ENCODE data around the gene SLC1A2.
A peak's percentile ranks its signal among the peaks of the same experiment; 100 is the strongest.

SLC1A2 gene

DNA sequence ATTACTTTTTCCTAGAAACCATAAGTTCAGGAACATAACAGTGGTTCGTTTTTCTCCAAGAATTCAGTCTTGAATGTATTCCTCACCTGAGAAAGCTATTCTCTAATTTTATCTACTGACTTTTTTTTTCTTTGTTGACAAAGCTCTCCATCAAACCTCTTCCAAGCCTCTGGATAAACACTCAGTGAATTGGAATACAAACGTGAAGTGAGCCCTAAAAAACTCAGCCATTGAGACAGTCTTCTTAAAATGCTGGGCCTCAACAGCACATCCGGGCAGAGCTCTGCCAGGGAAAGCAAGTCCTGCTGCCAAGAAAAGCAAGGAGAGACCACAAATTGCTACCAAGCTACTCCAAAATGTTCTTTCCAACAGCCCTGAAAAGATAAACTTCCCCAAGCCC, 7.7 kb upstream of the SLC1A2 start:
- H3K4me3 ChIP-seq (ENCODE audit: low read depth, low read length): no peak overlapping the region
- in situ Hi-C loops (cut with HindIII; ENCODE audit: low pct_ligation_motif_present, low sequenced_read_pairs): no loop called here
- no peak overlapping the region for H3K27ac ChIP-seq
- TF ChIP-seq, protein P1, sequence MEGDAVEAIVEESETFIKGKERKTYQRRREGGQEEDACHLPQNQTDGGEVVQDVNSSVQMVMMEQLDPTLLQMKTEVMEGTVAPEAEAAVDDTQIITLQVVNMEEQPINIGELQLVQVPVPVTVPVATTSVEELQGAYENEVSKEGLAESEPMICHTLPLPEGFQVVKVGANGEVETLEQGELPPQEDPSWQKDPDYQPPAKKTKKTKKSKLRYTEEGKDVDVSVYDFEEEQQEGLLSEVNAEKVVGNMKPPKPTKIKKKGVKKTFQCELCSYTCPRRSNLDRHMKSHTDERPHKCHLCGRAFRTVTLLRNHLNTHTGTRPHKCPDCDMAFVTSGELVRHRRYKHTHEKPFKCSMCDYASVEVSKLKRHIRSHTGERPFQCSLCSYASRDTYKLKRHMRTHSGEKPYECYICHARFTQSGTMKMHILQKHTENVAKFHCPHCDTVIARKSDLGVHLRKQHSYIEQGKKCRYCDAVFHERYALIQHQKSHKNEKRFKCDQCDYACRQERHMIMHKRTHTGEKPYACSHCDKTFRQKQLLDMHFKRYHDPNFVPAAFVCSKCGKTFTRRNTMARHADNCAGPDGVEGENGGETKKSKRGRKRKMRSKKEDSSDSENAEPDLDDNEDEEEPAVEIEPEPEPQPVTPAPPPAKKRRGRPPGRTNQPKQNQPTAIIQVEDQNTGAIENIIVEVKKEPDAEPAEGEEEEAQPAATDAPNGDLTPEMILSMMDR (IDR thresholded peaks at IDR 0.05; ENCODE audit: low read depth, low read length, missing control alignments): no peak
- peaks cover 19% of the 10 kb centered on the region for H3K36me3 ChIP-seq (replicated peaks)
- peak; percentile 39 for DNase-seq
- H3K27me3 ChIP-seq (replicated peaks): no peaks in the 10 kb centered on the region

DNA sequence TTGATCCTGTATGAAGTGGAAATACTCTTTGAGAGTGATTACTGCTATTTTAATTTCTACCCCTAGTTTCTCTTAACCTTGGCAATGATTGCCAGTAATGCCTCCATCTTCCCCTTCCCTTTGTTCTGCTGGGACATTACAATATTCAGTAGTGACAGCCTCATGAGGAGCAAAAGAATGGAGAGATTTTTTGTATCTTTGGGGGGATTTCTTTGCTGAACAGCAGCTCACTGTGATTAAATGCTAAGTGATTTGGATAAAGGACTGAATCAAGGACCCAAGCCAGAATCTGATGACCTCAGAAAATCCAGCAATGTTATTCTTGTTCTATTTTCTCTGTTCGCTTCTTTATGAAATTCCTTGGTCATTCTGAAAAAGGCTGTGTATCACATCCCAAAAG, 7.0 kb upstream of the SLC1A2 start:
- no peak for DNase-seq
- peaks cover 12% of the 10 kb centered on the region for H3K36me3 ChIP-seq (replicated peaks)
- H3K27me3 ChIP-seq (replicated peaks): no peaks in the 10 kb centered on the region
- H3K27ac ChIP-seq: no peak overlapping the region
- in situ Hi-C loops (cut with HindIII; ENCODE audit: low pct_ligation_motif_present, low sequenced_read_pairs): no loop called here
- TF ChIP-seq, protein P1 (IDR thresholded peaks at IDR 0.05; ENCODE audit: low read depth, low read length, missing control alignments): no peak
- no peak overlapping the region for H3K4me3 ChIP-seq (ENCODE audit: low read depth, low read length)

DNA sequence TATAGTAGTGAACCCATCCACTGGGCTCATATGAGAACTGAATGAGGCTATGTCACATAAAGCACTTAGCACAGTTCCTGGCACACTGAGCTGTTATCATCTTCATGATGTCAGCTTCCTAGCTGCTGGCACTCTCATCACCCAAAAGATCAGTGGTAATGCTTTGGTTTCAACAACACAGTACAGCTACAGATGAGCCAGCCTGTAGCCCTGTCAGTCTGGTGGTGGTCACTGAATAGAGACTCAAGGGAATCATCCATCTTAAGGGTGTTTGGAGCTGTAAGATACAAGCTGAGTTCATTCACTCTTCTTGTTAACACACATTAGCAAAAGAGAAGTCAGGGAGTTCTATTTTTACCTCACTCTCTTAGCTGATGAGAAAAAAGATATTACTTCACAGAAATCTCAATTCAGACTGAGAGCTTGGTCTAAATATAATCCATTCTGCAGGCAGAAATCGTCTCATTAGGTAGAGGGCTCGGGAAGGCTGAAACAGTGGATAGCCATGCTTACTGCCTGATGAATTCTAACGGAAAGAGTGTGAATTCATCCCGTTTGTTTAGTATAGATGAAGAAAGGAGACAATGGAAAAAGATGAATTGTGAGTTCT, 6.3 kb upstream of the SLC1A2 start:
- TF ChIP-seq, protein P1 (IDR thresholded peaks at IDR 0.05; ENCODE audit: low read depth, low read length, missing control alignments): no peak
- no peak for DNase-seq
- in situ Hi-C loops (cut with HindIII; ENCODE audit: low pct_ligation_motif_present, low sequenced_read_pairs): no loop called here
- Histone ChIP-seq H3K27ac (no peak overlapping the region), H3K36me3 (replicated peaks) (peaks cover 12% of the 10 kb centered on the region), H3K4me3 (ENCODE audit: low read depth, low read length) (no peak overlapping the region), H3K27me3 (replicated peaks) (no peaks in the 10 kb centered on the region)

DNA sequence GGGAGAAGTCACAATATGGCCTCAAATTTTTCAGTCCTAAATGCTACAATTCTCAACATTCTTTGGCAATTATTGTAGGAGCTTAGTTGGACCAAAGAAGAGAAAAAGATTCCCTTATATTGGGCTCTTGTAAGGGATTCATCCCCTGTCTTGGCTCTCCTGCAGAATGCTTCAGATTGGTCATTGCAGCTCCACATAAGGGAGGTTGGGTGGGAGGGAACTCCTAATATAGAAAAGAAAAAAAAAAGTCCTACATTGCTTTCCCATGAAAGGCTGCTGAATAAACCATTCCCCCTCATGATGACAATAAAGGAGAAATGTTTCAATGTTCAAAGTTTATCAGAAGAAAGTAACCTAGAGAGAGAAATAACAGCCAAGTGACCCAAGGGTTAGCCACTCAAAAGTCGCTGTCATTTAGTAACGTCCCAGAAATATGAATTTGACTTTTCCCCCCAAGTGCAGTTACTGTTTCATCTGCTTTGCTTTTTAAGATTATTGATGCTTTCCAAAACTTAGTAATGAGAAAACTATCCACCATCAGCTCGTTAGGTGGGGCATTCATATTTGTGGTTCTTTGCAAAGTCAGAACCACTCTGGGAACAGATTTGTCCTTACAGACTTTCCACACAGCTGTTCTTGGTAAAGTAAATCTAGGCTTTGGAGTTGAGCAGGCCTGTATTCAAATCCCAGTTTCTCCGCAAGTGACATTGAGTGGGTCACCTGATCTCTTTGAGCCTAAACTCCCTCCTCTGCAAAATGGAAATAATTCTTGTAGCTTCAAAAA, 5.0 kb upstream of the SLC1A2 start:
- Histone ChIP-seq H3K27me3 (replicated peaks) (peaks cover 3% of the 10 kb centered on the region), H3K36me3 (replicated peaks) (peaks cover 7% of the 10 kb centered on the region)
- DNase-seq: no peak

DNA sequence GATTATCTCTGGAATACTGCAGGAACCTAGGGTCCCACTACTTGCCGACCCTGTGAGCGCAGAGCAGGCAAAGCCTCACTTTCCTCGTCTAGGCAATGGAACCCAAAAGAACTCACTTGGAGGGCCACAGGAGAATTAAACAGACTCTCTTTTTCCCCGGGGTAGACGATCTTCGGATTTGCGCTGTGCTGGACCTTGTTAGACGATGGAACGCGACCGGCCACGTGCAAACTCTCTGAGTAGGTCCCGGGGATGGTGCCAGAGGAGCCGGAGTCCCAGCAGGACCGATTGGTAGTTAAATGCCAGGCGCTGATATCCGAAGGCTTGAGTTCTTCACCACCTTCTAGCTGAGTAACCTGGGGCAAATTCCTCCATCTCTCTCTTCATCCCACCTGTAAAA, 1.0 kb upstream of the SLC1A2 start:
- Histone ChIP-seq H3K27ac (no peak overlapping the region), H3K27me3 (replicated peaks) (peaks cover 34% of the 10 kb centered on the region), H3K4me3 (ENCODE audit: low read depth, low read length) (peak overlapping the region; percentile 47), H3K36me3 (replicated peaks) (no peaks in the 10 kb centered on the region)
- TF ChIP-seq, protein P1 (IDR thresholded peaks at IDR 0.05; ENCODE audit: low read depth, low read length, missing control alignments): no peak
- in situ Hi-C loops (cut with HindIII; ENCODE audit: low pct_ligation_motif_present, low sequenced_read_pairs): no loop called here
- no peak for DNase-seq

More for the DNA sequence above, 5.0 kb upstream of the SLC1A2 start:
- no peak overlapping the region for H3K27ac ChIP-seq
- TF ChIP-seq, protein P1 (IDR thresholded peaks at IDR 0.05; ENCODE audit: low read depth, low read length, missing control alignments): no peak
- in situ Hi-C loops (cut with HindIII; ENCODE audit: low pct_ligation_motif_present, low sequenced_read_pairs): no loop called here
- no peak overlapping the region for H3K4me3 ChIP-seq (ENCODE audit: low read depth, low read length)
